Measurements from ENCODE around the gene PNPLA6.

Gene PNPLA6

GRCh38 chr19:7535047-7535997, at the start of gene PNPLA6:
Gene PNPLA6, plus strand, starts transcription at chr19:7535717. Its CDS starts 72 bp downstream, at chr19:7535789.
- no peak within 1 kb of the TSS for H3K4me3 ChIP-seq (IDR thresholded peaks at IDR 0.05; ENCODE audit: insufficient read depth, low read depth, low read length)
- TF ChIP-seq CTCF (conservative IDR thresholded peaks at IDR 0.05; ENCODE audit: low read depth, low read length), result no peak
- peak within 1 kb of the TSS; percentile 90 for H2AFZ ChIP-seq (ENCODE audit: low read depth)
- peak within 1 kb of the TSS; percentile 94 for H3K4me2 ChIP-seq
- H3K9ac ChIP-seq, result peak within 1 kb of the TSS; percentile 30; the same call in 1 of the 2 replicates
- H3K36me3 ChIP-seq (ENCODE audit: insufficient read depth), result no peaks in the 10 kb centered on the region
- peak within 1 kb of the TSS; percentile 26; the same call in 1 of the 2 replicates for H3K27ac ChIP-seq
- no peaks in the 10 kb centered on the region for H3K27me3 ChIP-seq (ENCODE audit: insufficient read depth, low read depth)
- peaks cover 4% of the 10 kb centered on the region for H3K4me1 ChIP-seq (ENCODE audit: low read depth, poor library complexity, severe bottlenecking)
- H4K20me1 ChIP-seq (ENCODE audit: insufficient read depth), result no peaks in the 10 kb centered on the region
- H3K79me2 ChIP-seq (ENCODE audit: insufficient read depth, low read depth), result no peaks in the 10 kb centered on the region

- H3K27me3 ChIP-seq (ENCODE audit: insufficient read depth, low read depth), result peaks cover 23% of the 10 kb centered on the region
- no peak overlapping the region for H2AFZ ChIP-seq (ENCODE audit: low read depth)
- no peaks in the 10 kb centered on the region for H3K36me3 ChIP-seq (ENCODE audit: insufficient read depth)
- no peak overlapping the region for H3K4me2 ChIP-seq
- no peak for TF ChIP-seq CTCF (conservative IDR thresholded peaks at IDR 0.05; ENCODE audit: low read depth, low read length)
- no peaks in the 10 kb centered on the region for H3K79me2 ChIP-seq (ENCODE audit: insufficient read depth, low read depth)
- H3K4me3 ChIP-seq (IDR thresholded peaks at IDR 0.05; ENCODE audit: insufficient read depth, low read depth, low read length), result no peak overlapping the region
- no peak overlapping the region for H3K9ac ChIP-seq
- H4K20me1 ChIP-seq (ENCODE audit: insufficient read depth), result no peaks in the 10 kb centered on the region
- no peak overlapping the region for H3K27ac ChIP-seq
- H3K4me1 ChIP-seq (ENCODE audit: low read depth, poor library complexity, severe bottlenecking), result no peaks in the 10 kb centered on the region
These were observed 48.6 kb upstream of the PNPLA6 start for GRCh38 chr19:7486923-7487322.

GRCh38 chr19:7488736-7489353, 46.7 kb upstream of the PNPLA6 start, which contains the start of gene PEX11G:
Gene PEX11G, minus strand, starts transcription at chr19:7489035. Its CDS starts 25 bp downstream, at chr19:7489010.
- H3K27ac ChIP-seq, result no peak within 1 kb of the TSS
- H4K20me1 ChIP-seq (ENCODE audit: insufficient read depth), result no peaks in the 10 kb centered on the region
- H3K9ac ChIP-seq, result no peak within 1 kb of the TSS

More at GRCh38 chr19:7488736-7489353, 46.7 kb upstream of the PNPLA6 start, which contains the start of gene PEX11G:
- no peak for TF ChIP-seq CTCF (conservative IDR thresholded peaks at IDR 0.05; ENCODE audit: low read depth, low read length)
- H2AFZ ChIP-seq (ENCODE audit: low read depth), result peak within 1 kb of the TSS; percentile 47; the same call in 1 of the 2 replicates
- peaks cover 20% of the 10 kb centered on the region for H3K27me3 ChIP-seq (ENCODE audit: insufficient read depth, low read depth)
- no peaks in the 10 kb centered on the region for H3K36me3 ChIP-seq (ENCODE audit: insufficient read depth)
- no peaks in the 10 kb centered on the region for H3K4me1 ChIP-seq (ENCODE audit: low read depth, poor library complexity, severe bottlenecking)
- no peaks in the 10 kb centered on the region for H3K79me2 ChIP-seq (ENCODE audit: insufficient read depth, low read depth)
- no peak within 1 kb of the TSS for H3K4me3 ChIP-seq (IDR thresholded peaks at IDR 0.05; ENCODE audit: insufficient read depth, low read depth, low read length)
- no peak within 1 kb of the TSS for H3K4me2 ChIP-seq

Measured in KMS-11 (cell line).